HepG2 (cell line): Measurements from ENCODE around the gene SCGB2A2. TPM values are rescaled to one million over a fixed set of nuclear protein-coding genes. Genes with fewer than 3 reads are reported as not detected.

ENCODE experiments used
- ARNTL ChIP-seq: sonication (generic); formaldehyde crosslinking; IDR thresholded peaks from 2 replicates; pipeline ENCODE4 v1.4.0; 2020; ENCODE audit warnings: mild to moderate bottlenecking, missing genetic modification reagents
- ERF ChIP-seq: IDR thresholded peaks from 2 replicates; pipeline ENCODE4 v1.6.1; 2018; ENCODE audit warnings: missing biosample characterization, missing genetic modification reagents
- GATAD1 ChIP-seq: IDR thresholded peaks from 2 replicates; pipeline ENCODE4 v1.6.1; 2016; ENCODE audit warnings: missing genetic modification reagents, missing compliant biosample characterization
- GLMP ChIP-seq: sonication (generic); formaldehyde crosslinking; IDR thresholded peaks from 2 replicates; pipeline ENCODE4 v1.9.0; 2021; ENCODE audit warnings: missing genetic modification reagents, mild to moderate bottlenecking, borderline replicate concordance
- MAX ChIP-seq: IDR thresholded peaks from 2 replicates; pipeline ENCODE4 v1.6.1; 2012; ENCODE audit warnings: inconsistent platforms
- PCBP2 ChIP-seq: fragments of 200-400 bp; formaldehyde crosslinking; optimal IDR thresholded peaks from 2 replicates; pipeline ENCODE3; 2018; ENCODE audit warnings: low read length, low read depth; ENCODE audit not compliant: poor library complexity, severe bottlenecking
- PHB2 ChIP-seq: fragments of 450-650 bp; IDR thresholded peaks from 2 replicates; pipeline ENCODE4 v1.6.1; 2018; ENCODE audit not compliant: partially characterized antibody
- POLR2A ChIP-seq, 2 experiments: IDR thresholded peaks; 2 replicates each; pipeline ENCODE4 v1.6.1; 2011; ENCODE audit warnings: low read depth in 2 of 2, low read length in 2 of 2, mild to moderate bottlenecking in 1 of 2, moderate library complexity in 1 of 2; ENCODE audit not compliant: insufficient read depth in 1 of 2
- RBFOX2 ChIP-seq: fragments of 200-400 bp; formaldehyde crosslinking; IDR thresholded peaks from 2 replicates; pipeline ENCODE4 v1.6.1; 2017; ENCODE audit warnings: low read depth, mild to moderate bottlenecking, low read length
- SMAD9 ChIP-seq: sonication (generic); formaldehyde crosslinking; IDR thresholded peaks from 2 replicates; pipeline ENCODE4 v1.5.1; 2020; ENCODE audit warnings: mild to moderate bottlenecking, missing genetic modification reagents
- SNAPC2 ChIP-seq: sonication (generic); formaldehyde crosslinking; IDR thresholded peaks from 2 replicates; pipeline ENCODE4 v1.8.1; 2022; ENCODE audit warnings: mild to moderate bottlenecking, missing genetic modification reagents
- THYN1 ChIP-seq: sonication (generic); formaldehyde crosslinking; IDR thresholded peaks from 2 replicates; pipeline ENCODE4 v1.8.1; 2023; ENCODE audit warnings: low read depth, mild to moderate bottlenecking, moderate library complexity, missing genetic modification reagents, borderline replicate concordance
- TIGD3 ChIP-seq: sonication (generic); formaldehyde crosslinking; IDR thresholded peaks from 2 replicates; pipeline ENCODE4 v1.5.1; 2020; ENCODE audit warnings: mild to moderate bottlenecking, missing genetic modification reagents, borderline replicate concordance
- WIZ ChIP-seq: sonication (generic); formaldehyde crosslinking; IDR thresholded peaks from 2 replicates; pipeline ENCODE4 v1.5.1; 2020; ENCODE audit warnings: mild to moderate bottlenecking, missing genetic modification reagents
- ZBTB26 ChIP-seq: IDR thresholded peaks from 2 replicates; pipeline ENCODE4 v1.6.1; 2016; ENCODE audit warnings: missing compliant biosample characterization, missing genetic modification reagents, borderline replicate concordance
- ZBTB3 ChIP-seq: sonication (generic); formaldehyde crosslinking; IDR thresholded peaks from 2 replicates; pipeline ENCODE4 v1.4.0; 2020; ENCODE audit warnings: low read depth, mild to moderate bottlenecking, moderate library complexity, missing genetic modification reagents, borderline replicate concordance
- ZNF17 ChIP-seq: sonication (generic); formaldehyde crosslinking; IDR thresholded peaks from 2 replicates; pipeline ENCODE4 v1.5.0; 2020; ENCODE audit warnings: mild to moderate bottlenecking, missing genetic modification reagents
- ZNF569 ChIP-seq: sonication (generic); formaldehyde crosslinking; IDR thresholded peaks from 2 replicates; pipeline ENCODE4 v1.5.0; 2020; ENCODE audit warnings: mild to moderate bottlenecking, missing genetic modification reagents, moderate library complexity, borderline replicate concordance
- ZSCAN21 ChIP-seq: sonication (generic); formaldehyde crosslinking; IDR thresholded peaks from 2 replicates; pipeline ENCODE4 v1.8.0; 2022; ENCODE audit warnings: mild to moderate bottlenecking, missing genetic modification reagents, moderate library complexity, borderline replicate concordance
- ZSCAN5A ChIP-seq: sonication (generic); formaldehyde crosslinking; IDR thresholded peaks from 2 replicates; pipeline ENCODE4 v1.8.0; 2022; ENCODE audit warnings: mild to moderate bottlenecking, missing genetic modification reagents, borderline replicate concordance
- polyA plus RNA-seq, 8 experiments: library from polyadenylated mRNA; depleted of rRNA in 3 of 8; stranded (reverse) in 7 of 8; unstranded in 1 of 8; fragments of >200 nt; fragmentation: Illumina TruSeq in 4 of 8; extraction: Trizol in 4 of 8; gene quantifications; 2 replicates each; pipeline versions ENCODE4 v1.2.1 to v1.2.3, GENCODE V29; 2011 to 2016; ENCODE audit warnings: low read depth in 4 of 8, missing spikeins in 1 of 8, mixed read lengths in 1 of 8; ENCODE audit not compliant: insufficient read depth in 1 of 8
- total RNA-seq, 5 experiments: library from RNA; depleted of rRNA; stranded (reverse); fragments of >200 nt; fragmentation: Illumina TruSeq; extraction: Trizol; gene quantifications; 2 replicates each; pipeline ENCODE4 v1.2.3, GENCODE V29; 2016; ENCODE audit warnings: low read depth in 1 of 5

SCGB2A2 gene
- total and polyA plus RNA-seq, 2 of the 13 experiments (the other 11 are each of a cell fraction or from before 2014, with no cell fraction given) = 0.12 TPM; not detected in 1

GRCh38 chr11:62260261-62260953, 9.6 kb upstream of the SCGB2A2 start (continued):
- TF ChIP-seq TIGD3 (CRISPR knock-in tag) = no peak
- no peak; the same call in 1 of the 2 replicates for TF ChIP-seq ZBTB26 (CRISPR knock-in tag)
- no peak for TF ChIP-seq RBFOX2
- peak; percentile 51; the same call in 1 of the 2 replicates for TF ChIP-seq MAX
- peak; percentile 56; the same call in 1 of the 2 replicates for TF ChIP-seq GATAD1 (CRISPR knock-in tag)
- TF ChIP-seq PCBP2 = no peak
- TF ChIP-seq ERF = peak; percentile 55; the same call in 1 of the 2 replicates
- TF ChIP-seq ZNF17 = no peak
- TF ChIP-seq SMAD9 (CRISPR knock-in tag) = no peak
- no peak for TF ChIP-seq PHB2
- no peak; the same call in 1 of the 2 replicates for TF ChIP-seq ZSCAN5A
- TF ChIP-seq ZBTB3 (CRISPR knock-in tag) = no peak
- TF ChIP-seq GLMP (CRISPR knock-in tag) = no peak
- no peak for TF ChIP-seq ZSCAN21 (CRISPR knock-in tag)
- no peak for TF ChIP-seq ZNF569
- no peak for TF ChIP-seq THYN1 (CRISPR knock-in tag)
- TF ChIP-seq SNAPC2 (CRISPR knock-in tag) = no peak
- no peak for TF ChIP-seq POLR2A (IDR thresholded peaks at IDR 0.05; ENCODE audit: insufficient read depth in 1 of 2, low read depth in 2 of 2, low read length in 2 of 2)
- TF ChIP-seq WIZ (CRISPR knock-in tag) = no peak
- TF ChIP-seq ARNTL (CRISPR knock-in tag) = peak; percentile 75; the same call in 1 of the 2 replicates
